Right renal cortex interstitium (tissue), 3 donors: ENCODE data around the gene LMO7. TPM values are rescaled to one million over a fixed set of nuclear protein-coding genes. Genes with fewer than 3 reads are reported as not detected.

Experiments used
- DNase-seq, 3 donors: peaks; one replicate each; pipeline ENCODE4 v3.0.0-alpha.2; 2013; ENCODE audit warnings: low read depth in 3 of 3, low spot score in 2 of 3
- polyA plus RNA-seq, 3 donors: library from polyadenylated mRNA; unstranded; fragments of 120-200 nt; gene quantifications; one replicate each; pipeline ENCODE4 v1.2.1, GENCODE V29; 2013; ENCODE audit not compliant: insufficient read length in 3 of 3

LMO7 gene
- 10 to 100 TPM; 76.6 to 90.0 (median 88.4) TPM for polyA plus RNA-seq

GRCh38 chr13:75635828-75636435, at the start of gene LMO7:
Gene LMO7, plus strand, starts transcription at chr13:75636330. Its CDS starts 328 bp downstream, at chr13:75636658.
- peak in 1 of 3 donors; percentile 29 for DNase-seq

GRCh38 chr13:75587679-75588078, 48.5 kb upstream of the LMO7 start:
- DNase-seq, result no peak

GRCh38 chr13:75596657-75597182, 39.4 kb upstream of the LMO7 start:
- no peak for DNase-seq

- DNase-seq, result no peak
Measured at GRCh38 chr13:75600371-75600770, 35.8 kb upstream of the LMO7 start.

- DNase-seq, result no peak
Measured at GRCh38 chr13:75603038-75603437, 33.1 kb upstream of the LMO7 start.

GRCh38 chr13:75607447-75607846, 28.7 kb upstream of the LMO7 start:
- no peak for DNase-seq

- DNase-seq, result no peak
Measured at GRCh38 chr13:75610466-75610865, 25.7 kb upstream of the LMO7 start.

GRCh38 chr13:75612354-75612753, 23.8 kb upstream of the LMO7 start:
- no peak for DNase-seq

GRCh38 chr13:75617230-75617629, 18.9 kb upstream of the LMO7 start:
- no peak for DNase-seq

GRCh38 chr13:75618308-75618707, 17.8 kb upstream of the LMO7 start:
- no peak for DNase-seq

GRCh38 chr13:75620020-75620419, 16.1 kb upstream of the LMO7 start:
- no peak for DNase-seq

- no peak for DNase-seq
Measured at GRCh38 chr13:75621147-75621546, 15.0 kb upstream of the LMO7 start.

GRCh38 chr13:75628801-75629200, 7.3 kb upstream of the LMO7 start:
- DNase-seq, result no peak

- no peak for DNase-seq
Measured at GRCh38 chr13:75633285-75633684, 2.8 kb upstream of the LMO7 start.

GRCh38 chr13:75635101-75635827, 866 bp upstream of the LMO7 start:
- DNase-seq, result no peak

GRCh38 chr13:75636436-75637180, 478 bp downstream of the LMO7 start:
- DNase-seq, result peak in 1 of 3 donors; percentile 27

GRCh38 chr13:75637181-75637750, 1.1 kb downstream of the LMO7 start:
- no peak for DNase-seq

- DNase-seq, result no peak
Measured at GRCh38 chr13:75639454-75639853, 3.3 kb downstream of the LMO7 start.

- no peak for DNase-seq
Measured at GRCh38 chr13:75641026-75641425, 4.9 kb downstream of the LMO7 start.

- no peak for DNase-seq
Measured at GRCh38 chr13:75643182-75643581, 7.1 kb downstream of the LMO7 start.

- no peak for DNase-seq
Measured at GRCh38 chr13:75643693-75644092, 7.6 kb downstream of the LMO7 start.
